Sigmoid colon (tissue), 4 donors: ENCODE results near the gene RND3.

ENCODE experiments used
- EP300 ChIP-seq, 4 donors: sonication (generic); formaldehyde crosslinking; IDR thresholded peaks; one replicate each; pipeline ENCODE4 v1.6.1; 2017; ENCODE audit warnings: antibody characterized with exemption in 4 of 4
- POLR2AphosphoS5 ChIP-seq, 4 donors: sonication (generic); formaldehyde crosslinking; IDR thresholded peaks; one replicate each; pipeline ENCODE4 v1.6.1; 2017; ENCODE audit warnings: antibody characterized with exemption in 4 of 4
- TF ChIP-seq, protein P1 (sequence below), 4 experiments: fragments of 450-650 bp in 3 of 4; fragments of 200-600 bp in 1 of 4; IDR thresholded peaks; one replicate each; pipeline ENCODE4 v1.5.1; 2016 to 2019; ENCODE audit warnings: antibody characterized with exemption in 4 of 4, mild to moderate bottlenecking in 3 of 4, moderate library complexity in 2 of 4

DNA sequence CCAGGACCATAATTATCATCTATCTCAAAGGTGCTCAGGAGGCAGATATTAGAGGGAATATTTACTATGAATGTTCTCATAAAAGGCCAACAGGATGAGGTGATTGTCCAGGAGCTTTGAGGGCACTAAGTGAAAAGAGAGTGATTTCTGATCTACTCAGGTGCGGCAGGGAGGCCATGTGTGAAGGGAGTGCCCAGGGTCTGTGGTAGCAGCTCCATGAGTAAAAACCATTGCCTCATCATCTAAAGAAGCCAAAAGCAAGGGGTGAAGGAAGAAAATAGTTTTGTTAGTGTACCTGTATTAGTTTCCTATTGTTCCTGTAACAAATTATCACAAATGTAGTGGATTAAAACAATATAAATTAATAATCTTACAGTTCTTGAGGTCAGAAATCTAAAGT, 22.5 kb downstream of the RND3 start:
- TF ChIP-seq, protein P1, sequence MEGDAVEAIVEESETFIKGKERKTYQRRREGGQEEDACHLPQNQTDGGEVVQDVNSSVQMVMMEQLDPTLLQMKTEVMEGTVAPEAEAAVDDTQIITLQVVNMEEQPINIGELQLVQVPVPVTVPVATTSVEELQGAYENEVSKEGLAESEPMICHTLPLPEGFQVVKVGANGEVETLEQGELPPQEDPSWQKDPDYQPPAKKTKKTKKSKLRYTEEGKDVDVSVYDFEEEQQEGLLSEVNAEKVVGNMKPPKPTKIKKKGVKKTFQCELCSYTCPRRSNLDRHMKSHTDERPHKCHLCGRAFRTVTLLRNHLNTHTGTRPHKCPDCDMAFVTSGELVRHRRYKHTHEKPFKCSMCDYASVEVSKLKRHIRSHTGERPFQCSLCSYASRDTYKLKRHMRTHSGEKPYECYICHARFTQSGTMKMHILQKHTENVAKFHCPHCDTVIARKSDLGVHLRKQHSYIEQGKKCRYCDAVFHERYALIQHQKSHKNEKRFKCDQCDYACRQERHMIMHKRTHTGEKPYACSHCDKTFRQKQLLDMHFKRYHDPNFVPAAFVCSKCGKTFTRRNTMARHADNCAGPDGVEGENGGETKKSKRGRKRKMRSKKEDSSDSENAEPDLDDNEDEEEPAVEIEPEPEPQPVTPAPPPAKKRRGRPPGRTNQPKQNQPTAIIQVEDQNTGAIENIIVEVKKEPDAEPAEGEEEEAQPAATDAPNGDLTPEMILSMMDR (IDR thresholded peaks at IDR 0.05), result no peak
- TF ChIP-seq EP300 (IDR thresholded peaks at IDR 0.05) (no peak), POLR2AphosphoS5 (IDR thresholded peaks at IDR 0.05) (no peak)
